LoVo (cell line): Measurements from ENCODE around the gene FRMD4B.

Source experiments
- DNase-seq: peaks from one replicate; pipeline ENCODE4 v3.0.0-alpha.2; 2016; ENCODE audit warnings: low spot score

Gene FRMD4B

GRCh38 chr3:69126999-69127398 is 258.9 kb downstream of the FRMD4B start:
- DNase-seq: no peak

- no peak for DNase-seq
Observed at GRCh38 chr3:69126216-69126615, 259.7 kb downstream of the FRMD4B start.

- DNase-seq: no peak
Observed at GRCh38 chr3:69122403-69122802, 263.5 kb downstream of the FRMD4B start, which contains the start of gene LMOD3. Gene LMOD3, minus strand, starts transcription at chr3:69122595. Its CDS starts 209 bp downstream, at chr3:69122386.

- no peak for DNase-seq
Observed at GRCh38 chr3:69121950-69122349, 263.9 kb downstream of the FRMD4B start.

- no peak for DNase-seq
Observed at GRCh38 chr3:69121513-69121912, 264.4 kb downstream of the FRMD4B start.

- DNase-seq: peak; percentile 75
Observed at GRCh38 chr3:69120879-69121464, 264.9 kb downstream of the FRMD4B start.
